HG03432 (cell line): Measurements from ENCODE around the gene TNMD.

ENCODE experiments used
- ATAC-seq: cut with Tn5 transposase; IDR thresholded peaks from one replicate; pipeline ENCODE4 v1.9.1; 2021; ENCODE audit warnings: mild to moderate bottlenecking, moderate library complexity; ENCODE audit not compliant: unreplicated experiment

TNMD gene

DNA sequence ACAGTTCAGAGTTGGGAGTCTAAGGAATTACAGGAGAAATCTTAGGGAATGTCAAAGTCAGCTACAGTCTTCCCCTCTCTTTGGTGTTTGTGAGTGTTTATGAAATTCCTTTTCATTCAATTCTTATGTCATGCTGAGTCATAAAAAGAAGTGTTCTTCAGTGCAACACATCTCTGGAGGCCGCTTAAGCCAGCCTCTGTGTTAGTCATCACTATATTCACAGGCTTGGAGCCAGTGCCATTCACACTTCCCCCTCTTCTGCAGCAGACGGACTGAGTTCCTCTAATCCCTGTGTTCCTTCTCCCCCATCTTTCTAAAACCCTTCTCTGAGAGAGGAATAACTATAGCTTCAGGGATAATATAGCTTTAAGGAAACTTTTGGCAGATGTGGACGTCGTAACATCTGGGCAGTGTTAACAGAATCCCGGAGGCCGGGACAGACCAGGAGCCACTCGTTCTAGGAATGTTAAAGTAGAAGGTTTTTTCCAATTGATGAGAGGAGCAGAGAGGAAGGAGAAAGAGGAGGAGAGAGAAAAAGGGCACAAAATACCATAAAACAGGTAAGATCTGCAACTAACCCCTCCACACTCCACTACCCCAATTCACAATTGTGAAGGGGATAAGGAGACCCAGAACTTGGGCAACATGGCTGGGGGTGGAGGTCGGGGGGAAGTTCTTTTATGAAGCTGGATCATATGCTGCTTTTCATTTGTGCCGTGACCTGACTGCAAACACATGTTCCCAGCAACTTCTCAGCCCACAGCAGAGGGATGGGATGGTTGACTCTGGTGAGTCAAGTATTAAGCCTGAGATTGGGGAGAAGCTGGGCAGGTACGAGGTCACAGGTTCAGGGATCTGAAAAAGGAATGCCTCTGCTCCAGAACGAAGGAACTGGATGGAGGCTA lies 59.5 kb downstream of the TNMD start, which contains the start of gene SRPX2:
SRPX2 (plus strand) TSS at position 244 of the 905 bp plus-strand sequence. CDS start 2,124 bp downstream, outside the sequence.
- peak; percentile 92 for ATAC-seq

DNA sequence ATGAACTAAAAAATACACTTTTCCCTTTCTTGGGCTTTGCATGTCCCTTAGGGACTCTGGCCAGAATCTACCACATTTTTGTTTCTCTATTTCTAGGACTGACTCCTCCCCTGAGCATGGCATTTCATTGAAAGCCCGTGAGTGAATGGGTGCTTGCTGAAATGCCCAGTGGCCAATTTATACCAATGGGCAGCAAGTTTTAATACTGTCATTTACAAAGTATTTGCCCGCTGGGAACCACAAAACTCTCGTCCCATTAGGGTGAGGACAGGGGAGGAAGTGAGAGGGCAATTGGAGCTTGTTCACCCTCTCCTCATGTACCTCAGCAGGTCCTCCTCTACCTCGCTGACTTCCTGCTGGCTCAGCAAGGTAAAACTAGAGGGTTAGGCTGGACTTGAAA lies 60.4 kb downstream of the TNMD start:
- no peak for ATAC-seq

DNA sequence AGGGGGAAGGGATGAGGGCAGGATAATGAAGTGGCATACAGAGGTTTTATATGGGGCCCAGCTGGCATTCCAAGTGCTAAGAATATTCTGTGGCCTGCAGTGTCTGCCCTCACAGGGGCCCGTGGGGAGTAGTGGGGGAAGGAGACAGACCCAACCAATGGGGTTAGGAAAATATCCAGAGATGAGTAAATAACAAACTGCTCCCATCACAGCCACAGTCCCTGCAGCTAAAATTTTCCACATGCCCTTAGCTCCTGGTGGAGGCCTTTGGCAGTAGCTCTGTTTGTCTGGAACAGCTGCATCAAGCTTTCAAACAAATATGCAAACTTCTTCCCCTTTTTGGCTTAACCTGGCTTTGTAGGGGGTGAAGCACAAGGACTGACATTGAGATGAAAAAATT lies 62.4 kb downstream of the TNMD start:
- ATAC-seq = no peak

DNA sequence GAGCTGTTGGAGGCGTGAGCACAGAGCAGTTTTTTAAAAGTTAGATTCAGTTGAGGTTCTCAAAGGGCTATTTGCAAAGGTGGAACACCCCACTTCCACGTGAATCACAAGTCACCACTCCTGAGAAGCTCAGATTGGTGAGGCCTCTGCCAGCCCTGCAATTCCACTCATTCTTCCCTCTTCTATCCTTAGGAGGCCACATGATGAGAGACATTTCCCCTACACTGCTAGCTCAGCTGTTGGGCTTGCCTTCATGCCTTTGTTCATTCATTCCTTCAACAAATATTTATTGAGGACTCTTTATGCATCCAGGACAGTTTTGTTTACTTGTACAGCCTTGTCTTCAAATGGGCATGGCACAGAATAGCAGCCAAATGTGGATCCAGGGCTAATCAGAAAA lies 63.0 kb downstream of the TNMD start:
- no peak for ATAC-seq

DNA sequence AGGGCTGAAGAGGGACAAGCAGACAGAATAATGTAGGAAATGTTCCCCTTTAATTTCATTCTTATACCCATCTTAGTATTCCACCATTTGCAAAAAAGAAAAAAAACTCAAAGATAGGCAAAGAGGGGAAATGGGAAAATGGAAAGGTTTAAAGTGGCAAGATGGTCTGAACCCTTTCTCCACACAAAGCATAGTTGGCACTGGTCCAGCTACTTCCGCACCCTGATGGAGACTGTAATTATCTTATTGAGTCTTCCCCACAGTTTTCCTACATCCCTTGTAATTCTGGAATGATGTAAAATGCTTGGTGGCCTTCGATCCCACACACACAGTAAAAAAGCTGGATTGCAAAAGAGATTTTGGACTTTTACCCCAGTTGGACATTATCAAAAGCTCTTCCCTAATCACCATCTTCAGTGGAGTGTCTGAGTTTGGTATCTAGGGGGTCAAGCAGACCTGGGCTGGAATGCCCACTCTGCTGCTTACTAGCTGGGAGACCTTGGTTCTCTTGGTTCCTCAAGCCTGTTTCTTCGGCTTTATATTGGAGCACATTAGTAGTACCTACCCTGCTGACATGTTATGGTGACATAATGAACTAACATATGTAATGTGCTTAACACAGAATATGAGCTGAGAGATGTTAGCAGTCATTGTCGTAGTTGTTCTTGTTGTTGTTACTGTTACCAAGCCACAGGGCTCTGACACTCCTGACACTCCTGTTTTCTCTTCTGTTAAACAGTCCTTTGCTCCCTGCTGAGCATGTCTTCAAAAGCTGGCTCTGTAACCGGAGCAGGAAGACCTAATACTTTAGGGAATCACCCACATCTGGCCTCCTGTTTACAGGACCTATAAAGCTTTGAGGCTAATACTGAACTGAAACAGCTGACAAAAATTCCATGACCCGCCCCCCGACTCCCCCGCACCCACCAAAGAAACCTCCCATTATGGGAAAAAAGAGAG lies 64.0 kb downstream of the TNMD start:
- no peak for ATAC-seq
